Smooth muscle cell (in vitro differentiated cells): ENCODE measurements around the gene OR8G5. TPM values are rescaled to one million over a fixed set of nuclear protein-coding genes. Genes with fewer than 3 reads are reported as not detected.

Experiments used
- DNase-seq: peaks from one replicate; lab custom pipeline; 2025; ENCODE audit not compliant: unreplicated experiment; lab: John Stamatoyannopoulos, UW
- H2AFZ ChIP-seq: fragments of 200-600 bp; sonication (generic); 2 replicates; pipeline ENCODE4 v1.6.0; 2016; ENCODE audit warnings: antibody characterized with exemption, low read depth, mild to moderate bottlenecking
- H3F3A ChIP-seq: fragments of 200-600 bp; sonication (generic); 2 replicates; pipeline ENCODE4 v1.6.0; 2017; ENCODE audit warnings: antibody characterized with exemption, low read depth
- H3K27ac ChIP-seq: fragments of 200-600 bp; sonication (generic); 2 replicates; pipeline ENCODE4 v1.5.1; 2016; ENCODE audit warnings: low read depth, mild to moderate bottlenecking
- H3K27me3 ChIP-seq: fragments of 200-600 bp; sonication (generic); 2 replicates; pipeline ENCODE4 v1.6.1; 2016; ENCODE audit warnings: low read depth, mild to moderate bottlenecking
- H3K36me3 ChIP-seq: fragments of 200-600 bp; sonication (generic); 2 replicates; pipeline ENCODE4 v1.5.1; 2016; ENCODE audit warnings: low read depth
- H3K4me1 ChIP-seq: fragments of 200-600 bp; sonication (generic); 2 replicates; pipeline ENCODE4 v1.5.1; 2016; ENCODE audit warnings: low read depth
- H3K4me2 ChIP-seq: fragments of 200-600 bp; sonication (generic); 2 replicates; pipeline ENCODE4 v1.6.0; 2016; ENCODE audit warnings: mild to moderate bottlenecking
- H3K4me3 ChIP-seq: fragments of 200-600 bp; sonication (generic); 2 replicates; pipeline ENCODE4 v1.5.1; 2016; ENCODE audit warnings: mild to moderate bottlenecking
- H3K79me2 ChIP-seq: fragments of 200-600 bp; sonication (generic); 2 replicates; pipeline ENCODE4 v1.6.0; 2016; ENCODE audit warnings: low read depth, mild to moderate bottlenecking
- H3K9ac ChIP-seq: fragments of 200-600 bp; sonication (generic); 2 replicates; pipeline ENCODE4 v1.6.0; 2016; ENCODE audit warnings: low read depth
- H3K9me3 ChIP-seq: fragments of 200-600 bp; sonication (generic); replicated peaks from 2 replicates; pipeline ENCODE4 v1.5.1; 2016; ENCODE audit warnings: low read depth
- H4K20me1 ChIP-seq: fragments of 200-600 bp; sonication (generic); 2 replicates; pipeline ENCODE4 v1.6.0; 2016; ENCODE audit warnings: low read depth
- WGBS: methylation state at CpG from one replicate; pipeline ENCODE4 v1.1.7; 2016; ENCODE audit warnings: low lambda C conversion rate; 5-methylcytosine and 5-hydroxymethylcytosine counted together
- polyA plus RNA-seq: library from polyadenylated mRNA; unstranded; fragments of >200 nt; fragmentation: Nextera tagmentation; extraction: Ambion mirVana; gene quantifications from 2 replicates; pipeline ENCODE4 v1.2.1, GENCODE V29; 2016
- total RNA-seq: library from RNA; depleted of rRNA; stranded (reverse); fragments of >200 nt; gene quantifications from 2 replicates; pipeline ENCODE4 v1.2.3, GENCODE V29; 2014
- TF ChIP-seq, protein P1 (sequence below): fragments of 200-600 bp; sonication (generic); IDR thresholded peaks from 2 replicates; pipeline ENCODE4 v1.5.1; 2017; ENCODE audit warnings: borderline replicate concordance, mild to moderate bottlenecking, antibody characterized with exemption; ENCODE audit not compliant: insufficient read depth, poor library complexity, severe bottlenecking

The OR8G5 gene
- total and polyA plus RNA-seq, 2 experiments from 2014 or later: not detected

DNA sequence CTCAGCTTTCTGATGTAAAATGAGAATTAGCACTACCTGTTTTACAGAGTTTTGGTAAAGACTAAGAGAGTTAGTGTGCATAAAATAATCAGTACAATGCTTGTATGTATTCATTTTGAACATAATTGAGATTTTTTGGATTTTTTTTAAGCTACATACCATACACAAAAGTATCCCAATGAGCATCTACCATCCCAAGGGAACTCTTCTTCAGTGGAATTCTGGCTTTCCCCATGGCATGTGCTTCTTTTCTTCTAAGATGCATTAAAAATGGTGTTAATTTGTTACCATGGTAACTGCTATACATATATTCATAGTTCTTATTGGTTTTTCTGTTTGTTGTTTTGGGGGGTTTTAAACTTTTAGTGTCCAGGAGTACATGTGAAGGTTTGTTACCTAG, 39.8 kb downstream of the OR8G5 start:
- Histone ChIP-seq H3K4me1 (no peaks in the 10 kb centered on the region), H3K4me3 (no peak overlapping the region), H2AFZ (no peak overlapping the region), H3K79me2 (no peaks in the 10 kb centered on the region), H3K9ac (no peak overlapping the region), H3K36me3 (no peaks in the 10 kb centered on the region), H3K27ac (no peak overlapping the region), H3K9me3 (no peaks in the 10 kb centered on the region), H3K27me3 (no peaks in the 10 kb centered on the region), H3F3A (no peaks in the 10 kb centered on the region), H4K20me1 (no peaks in the 10 kb centered on the region), H3K4me2 (no peak overlapping the region)
- TF ChIP-seq, protein P1, sequence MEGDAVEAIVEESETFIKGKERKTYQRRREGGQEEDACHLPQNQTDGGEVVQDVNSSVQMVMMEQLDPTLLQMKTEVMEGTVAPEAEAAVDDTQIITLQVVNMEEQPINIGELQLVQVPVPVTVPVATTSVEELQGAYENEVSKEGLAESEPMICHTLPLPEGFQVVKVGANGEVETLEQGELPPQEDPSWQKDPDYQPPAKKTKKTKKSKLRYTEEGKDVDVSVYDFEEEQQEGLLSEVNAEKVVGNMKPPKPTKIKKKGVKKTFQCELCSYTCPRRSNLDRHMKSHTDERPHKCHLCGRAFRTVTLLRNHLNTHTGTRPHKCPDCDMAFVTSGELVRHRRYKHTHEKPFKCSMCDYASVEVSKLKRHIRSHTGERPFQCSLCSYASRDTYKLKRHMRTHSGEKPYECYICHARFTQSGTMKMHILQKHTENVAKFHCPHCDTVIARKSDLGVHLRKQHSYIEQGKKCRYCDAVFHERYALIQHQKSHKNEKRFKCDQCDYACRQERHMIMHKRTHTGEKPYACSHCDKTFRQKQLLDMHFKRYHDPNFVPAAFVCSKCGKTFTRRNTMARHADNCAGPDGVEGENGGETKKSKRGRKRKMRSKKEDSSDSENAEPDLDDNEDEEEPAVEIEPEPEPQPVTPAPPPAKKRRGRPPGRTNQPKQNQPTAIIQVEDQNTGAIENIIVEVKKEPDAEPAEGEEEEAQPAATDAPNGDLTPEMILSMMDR: no peak
- DNase-seq: no peak

DNA sequence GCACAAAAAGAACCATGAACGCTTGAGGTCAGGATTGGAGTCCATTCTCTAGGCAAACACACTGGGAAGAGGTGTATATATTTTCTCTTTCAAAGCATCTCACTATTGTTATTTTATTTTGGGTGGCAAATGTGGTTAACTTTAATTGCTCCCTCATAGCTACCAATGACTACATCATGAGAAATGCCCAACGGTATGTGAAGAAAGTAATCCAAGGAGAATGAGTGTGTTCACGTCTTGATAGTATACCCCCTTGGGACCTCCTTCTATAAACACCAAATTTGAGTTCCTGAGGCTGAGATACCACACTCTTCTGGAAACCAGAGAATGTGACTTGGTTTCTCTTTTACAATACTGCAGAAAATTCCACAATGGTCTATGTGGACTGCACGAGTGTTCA, 41.7 kb downstream of the OR8G5 start:
- TF ChIP-seq, protein P1: no peak
- no peaks in the 10 kb centered on the region for H3F3A ChIP-seq
- no peaks in the 10 kb centered on the region for H3K79me2 ChIP-seq
- H3K4me1 ChIP-seq: no peaks in the 10 kb centered on the region
- H2AFZ ChIP-seq: no peak overlapping the region
- H3K9ac ChIP-seq: no peak overlapping the region
- no peaks in the 10 kb centered on the region for H4K20me1 ChIP-seq
- no peak for DNase-seq
- no peaks in the 10 kb centered on the region for H3K9me3 ChIP-seq
- H3K27ac ChIP-seq: no peak overlapping the region
- no peak overlapping the region for H3K4me2 ChIP-seq
- H3K36me3 ChIP-seq: no peaks in the 10 kb centered on the region
- 85% methylated on average over 4 of the region's 4 CpGs for WGBS
- no peaks in the 10 kb centered on the region for H3K27me3 ChIP-seq
- no peak overlapping the region for H3K4me3 ChIP-seq

DNA sequence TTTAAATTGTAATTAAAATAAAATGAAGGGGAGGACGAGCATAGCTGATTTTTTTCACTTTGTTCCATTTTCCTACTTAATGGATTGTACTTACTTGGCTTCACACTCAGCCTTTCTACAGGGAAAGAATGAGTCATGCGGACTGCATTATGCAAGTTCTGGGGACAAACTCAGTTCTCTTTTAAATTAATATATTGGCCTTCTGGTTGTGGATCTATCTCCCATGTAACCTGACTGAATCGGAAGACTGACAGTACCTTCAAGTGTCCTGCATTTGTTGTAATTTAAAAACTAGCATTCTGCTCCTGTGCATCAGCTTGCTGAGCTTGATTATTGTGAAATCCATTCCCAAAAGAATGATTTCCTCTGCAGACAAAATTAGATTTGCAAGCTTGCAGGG, 45.4 kb downstream of the OR8G5 start:
- Histone ChIP-seq H3K27ac (no peak overlapping the region), H3K4me1 (no peaks in the 10 kb centered on the region), H3K9me3 (no peaks in the 10 kb centered on the region), H3K79me2 (no peaks in the 10 kb centered on the region), H3K36me3 (no peaks in the 10 kb centered on the region), H3F3A (no peaks in the 10 kb centered on the region), H3K9ac (no peak overlapping the region), H2AFZ (no peak overlapping the region), H3K27me3 (no peaks in the 10 kb centered on the region), H4K20me1 (no peaks in the 10 kb centered on the region), H3K4me2 (no peak overlapping the region), H3K4me3 (no peak overlapping the region)
- WGBS: 83% methylated on average over 3 of the region's 3 CpGs
- TF ChIP-seq, protein P1: no peak
- DNase-seq: no peak

DNA sequence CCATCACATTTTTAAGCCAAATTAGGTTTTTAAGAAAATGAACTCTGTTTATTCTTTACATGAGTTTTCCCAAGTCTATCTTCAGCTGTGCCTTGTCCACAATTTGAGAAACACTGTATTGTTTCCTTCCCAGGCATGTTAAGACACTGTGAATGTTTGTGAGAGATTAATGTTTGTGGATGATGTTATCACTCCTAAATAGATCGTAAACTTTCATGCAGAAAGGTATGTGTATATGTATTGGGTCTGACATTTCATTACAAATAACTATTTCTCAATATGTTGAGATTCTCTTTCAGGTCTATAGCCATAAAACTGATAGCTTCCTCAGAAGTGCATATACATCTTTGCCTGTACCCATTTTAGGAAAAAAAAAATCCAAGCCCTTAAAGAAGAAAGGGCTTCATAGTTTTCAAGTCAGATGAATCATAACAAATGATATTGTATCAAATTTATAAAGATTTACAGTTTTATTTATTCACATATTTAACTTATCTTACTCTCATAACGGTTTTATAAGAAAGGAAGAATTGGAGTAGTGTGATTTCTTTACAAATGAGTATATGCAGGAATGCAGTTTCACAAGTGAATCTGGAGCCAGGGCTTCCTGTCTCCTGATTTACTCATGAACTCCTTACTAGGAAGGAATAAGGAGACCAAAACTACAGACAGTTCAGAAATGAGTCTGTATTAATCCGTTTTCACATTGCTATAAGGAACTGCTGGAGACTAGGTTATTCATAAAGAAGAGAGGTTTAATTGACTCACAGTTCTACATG, 46.4 kb downstream of the OR8G5 start:
- 59% methylated on average over 3 of the region's 3 CpGs for WGBS
- Histone ChIP-seq H3K9ac (no peak overlapping the region), H3K36me3 (no peaks in the 10 kb centered on the region), H3K27me3 (no peaks in the 10 kb centered on the region), H2AFZ (peak overlapping the region; percentile 55), H4K20me1 (no peaks in the 10 kb centered on the region), H3K27ac (no peak overlapping the region), H3K79me2 (no peaks in the 10 kb centered on the region), H3K4me2 (no peak overlapping the region), H3K9me3 (no peaks in the 10 kb centered on the region), H3F3A (no peaks in the 10 kb centered on the region), H3K4me3 (no peak overlapping the region), H3K4me1 (no peaks in the 10 kb centered on the region)
- no peak for DNase-seq
- TF ChIP-seq, protein P1: no peak
